ENCODE data around the gene ZNF428.
"Not testable (repeated sequence)": the region's sequence is repeated elsewhere in the genome, so short reads cannot be mapped to it uniquely, and the experiment has no call there.

The ZNF428 gene

GRCh38 chr19:43619262-43620060, at the start of gene ZNF428:
Gene ZNF428, minus strand, starts transcription at chr19:43619629. Its CDS starts 5,325 bp downstream, at chr19:43614304.
- DNase-seq: peak; percentile 80

DNA sequence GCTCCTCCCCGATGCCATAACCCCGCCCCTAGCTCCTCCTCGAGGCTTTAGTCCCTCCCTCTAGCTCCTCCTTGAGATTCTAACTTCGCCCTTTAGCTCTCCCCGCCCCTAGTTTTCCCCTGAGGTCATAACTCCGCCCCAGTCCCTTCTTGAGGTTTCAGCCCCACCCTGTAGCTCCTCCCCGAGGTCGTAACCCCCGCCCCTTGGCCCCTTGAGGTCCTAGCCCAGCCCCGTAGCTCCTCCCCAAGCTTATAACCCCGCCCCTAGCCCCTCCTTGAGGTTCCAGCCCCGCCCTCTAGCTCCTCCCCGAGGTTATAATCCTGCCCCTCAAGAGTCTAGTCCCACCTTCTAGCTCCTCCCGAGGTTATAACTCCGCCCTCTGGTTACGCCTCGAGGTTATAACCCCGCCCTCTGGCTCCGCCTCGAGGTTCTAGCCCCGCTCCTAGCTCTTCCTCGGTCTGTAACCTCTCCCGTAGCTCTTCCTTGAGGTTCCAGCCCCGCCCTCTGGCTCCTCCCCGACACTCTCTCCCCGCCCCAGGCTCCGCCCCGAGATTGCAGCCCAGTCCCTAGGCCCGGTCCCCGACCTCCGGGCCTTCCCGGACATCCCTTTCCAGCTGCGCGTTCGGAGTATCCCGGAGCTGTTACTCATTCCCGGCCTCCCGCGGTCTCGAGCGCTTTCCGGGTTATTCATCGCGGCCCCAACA, 49.1 kb upstream of the ZNF428 start:
- DNase-seq: no peak

- DNase-seq: peak; percentile 9
Measured at GRCh38 chr19:43667876-43668405, 48.5 kb upstream of the ZNF428 start.

GRCh38 chr19:43667126-43667875, 47.9 kb upstream of the ZNF428 start:
- DNase-seq: no peak

DNA sequence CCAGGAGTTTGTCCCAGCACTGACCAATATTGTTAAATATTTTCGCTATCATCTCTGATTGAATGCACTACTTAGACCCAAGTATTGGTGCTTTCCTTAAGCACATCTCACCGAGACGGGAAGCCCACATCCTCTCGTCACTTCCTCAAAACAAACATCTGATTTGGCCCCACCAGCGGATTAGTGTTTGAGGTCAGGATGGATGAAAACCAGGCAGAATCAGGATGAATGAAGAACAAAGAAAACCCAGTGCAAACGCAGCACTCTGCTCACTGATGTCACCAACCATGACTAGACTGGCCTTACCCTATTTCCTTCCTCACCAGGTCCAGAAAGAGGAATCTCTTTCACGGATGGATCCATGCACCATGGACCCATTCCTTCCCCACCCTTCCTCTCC, 44.6 kb upstream of the ZNF428 start:
- DNase-seq: no peak

GRCh38 chr19:43662487-43662886, 43.1 kb upstream of the ZNF428 start:
- DNase-seq: no peak

- DNase-seq: no peak
Measured at GRCh38 chr19:43660971-43661360, 41.5 kb upstream of the ZNF428 start.

- DNase-seq: no peak
Measured at GRCh38 chr19:43660301-43660970, 41.0 kb upstream of the ZNF428 start.

DNA sequence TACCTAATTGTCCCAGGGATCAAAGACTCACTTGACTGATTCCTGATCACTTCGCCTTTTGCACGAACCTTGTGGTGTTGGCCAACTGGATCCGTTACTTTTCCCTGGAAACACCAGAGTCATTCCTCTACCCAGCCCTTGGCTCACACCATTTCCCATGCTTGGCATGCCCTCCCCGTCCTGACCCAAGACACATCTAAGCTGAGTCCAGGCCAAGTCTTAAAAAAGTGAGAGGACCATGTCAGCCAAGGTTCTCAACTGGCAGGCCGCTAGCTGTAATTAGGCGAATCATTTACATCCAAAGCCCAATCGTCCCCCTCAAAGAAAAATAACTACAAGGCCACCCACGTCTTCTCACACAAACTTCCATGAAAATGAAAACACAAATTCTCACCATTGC, 39.1 kb upstream of the ZNF428 start:
- no peak for DNase-seq

- no peak for DNase-seq
Measured at GRCh38 chr19:43658001-43658400, 38.6 kb upstream of the ZNF428 start.

- no peak for DNase-seq
Measured at GRCh38 chr19:43656436-43656835, 37.0 kb upstream of the ZNF428 start.

GRCh38 chr19:43652546-43652874, 33.1 kb upstream of the ZNF428 start:
- no peak for DNase-seq

DNA sequence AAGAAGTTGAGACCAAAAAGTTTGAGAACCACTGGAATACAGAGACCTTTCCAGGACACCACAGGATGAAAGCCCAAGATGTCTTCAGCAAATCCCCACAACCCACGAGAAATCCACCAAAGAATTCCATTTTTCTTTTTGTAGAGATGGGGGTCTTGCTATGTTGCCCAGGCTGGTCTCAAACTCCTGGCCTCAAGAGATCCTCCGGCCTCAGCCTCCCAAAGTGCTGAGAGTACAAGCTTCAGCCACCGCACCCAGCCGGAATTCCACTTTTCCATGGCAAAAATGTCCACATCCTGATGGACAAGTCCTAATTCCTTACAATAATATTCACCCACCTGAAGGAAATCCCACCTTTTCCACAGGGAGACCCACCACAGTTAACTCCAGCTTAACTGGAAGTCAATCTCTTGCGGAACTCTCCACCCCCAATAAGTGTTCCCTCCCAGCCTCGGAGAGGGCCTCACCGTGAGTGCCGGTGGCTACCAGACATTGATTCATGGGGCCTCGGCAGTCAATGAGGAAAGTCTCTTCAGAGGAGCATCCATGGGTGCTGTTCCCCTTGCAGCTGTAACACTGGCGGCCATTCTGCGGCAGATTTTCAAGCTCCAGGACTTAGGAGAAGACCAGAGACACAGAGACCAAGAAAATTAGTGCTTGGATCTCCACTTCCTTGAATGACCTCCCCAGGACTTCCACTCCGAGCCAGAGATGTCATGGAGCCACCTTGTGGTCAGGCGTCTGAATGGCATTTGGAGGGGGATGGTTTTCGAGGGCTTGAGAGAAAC, 32.5 kb upstream of the ZNF428 start:
- DNase-seq: peak; percentile 45

- not testable (repeated sequence) for DNase-seq
Measured at GRCh38 chr19:43650276-43650675, 30.8 kb upstream of the ZNF428 start.

GRCh38 chr19:43649514-43649913, 30.1 kb upstream of the ZNF428 start:
- DNase-seq: no peak

DNA sequence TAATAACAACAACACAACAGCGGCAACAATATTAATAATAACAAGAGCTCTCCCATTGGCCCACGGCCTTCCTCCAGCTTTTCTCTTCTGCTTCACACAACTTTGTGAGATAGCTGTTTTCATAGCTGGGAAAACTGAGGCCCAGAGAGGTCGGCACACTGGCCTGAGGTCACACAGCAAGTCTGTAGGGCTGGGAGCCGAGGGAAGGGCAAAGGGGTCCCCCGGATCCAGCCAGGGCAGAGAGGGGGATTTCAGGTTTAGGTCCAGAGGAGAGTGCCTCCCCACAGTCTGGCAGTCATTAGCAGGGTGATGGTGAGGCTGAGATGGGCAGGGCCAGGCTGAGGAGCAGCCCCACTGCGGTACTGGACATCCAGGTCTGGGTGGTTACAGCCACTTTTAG, 29.2 kb upstream of the ZNF428 start:
- no peak for DNase-seq

GRCh38 chr19:43644181-43644580, 24.8 kb upstream of the ZNF428 start:
- no peak for DNase-seq

GRCh38 chr19:43643326-43643725, 23.9 kb upstream of the ZNF428 start:
- DNase-seq: no peak

DNA sequence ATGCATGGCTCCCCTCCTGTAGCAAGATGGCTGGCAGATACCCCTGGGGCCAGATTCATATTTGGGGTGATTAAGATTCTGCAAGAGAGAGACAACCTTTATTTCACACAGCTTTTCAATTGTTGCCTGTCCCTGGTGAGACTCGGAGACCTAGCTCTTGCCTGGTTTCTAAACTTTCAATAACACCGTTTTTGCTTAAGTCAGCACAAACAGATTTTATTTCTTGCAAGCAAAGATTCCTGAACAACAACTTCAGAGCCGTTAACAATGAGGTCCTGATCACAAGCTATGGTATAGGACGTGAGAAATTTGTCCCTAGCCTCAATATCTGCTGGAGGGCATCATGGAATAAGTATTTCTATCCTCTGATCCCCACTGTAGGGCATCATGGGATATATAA, 23.1 kb upstream of the ZNF428 start:
- no peak for DNase-seq

GRCh38 chr19:43641333-43641732, 21.9 kb upstream of the ZNF428 start:
- DNase-seq: no peak

DNA sequence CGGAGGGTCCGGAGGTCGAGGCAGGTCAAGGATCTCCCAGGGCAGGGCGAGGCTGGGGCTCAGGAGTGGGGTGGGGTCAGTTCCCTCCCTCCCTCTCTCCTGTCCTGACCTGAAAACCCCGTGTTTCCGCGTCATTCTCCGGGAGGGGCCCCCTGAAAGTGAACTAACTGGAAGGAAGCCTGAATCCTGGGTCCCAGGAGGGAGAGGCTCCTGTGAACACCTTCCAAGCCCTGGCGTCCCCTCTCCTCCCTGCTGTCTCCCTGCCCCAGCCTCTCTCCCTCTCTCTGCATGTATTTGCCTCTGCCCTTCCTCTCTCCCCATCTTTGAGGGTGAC, 21.0 kb upstream of the ZNF428 start:
- no peak for DNase-seq

Measured in NCI-H510A treated with DMSO at 0.1 percent for 48 hours (cell line).